Hindlimb muscle (tissue), 1 donor: ENCODE measurements around the gene WRAP53. TPM values are rescaled to one million over a fixed set of nuclear protein-coding genes. Genes with fewer than 3 reads are reported as not detected.

Experiments
- DNase-seq: peaks from one replicate; pipeline ENCODE4 v3.0.0-alpha.2; 2013
- polyA plus RNA-seq: library from polyadenylated mRNA; unstranded; fragments of 120-200 nt; gene quantifications from one replicate; pipeline ENCODE4 v1.2.1, GENCODE V29; 2013; ENCODE audit not compliant: insufficient read length

The WRAP53 gene
- polyA plus RNA-seq, 1 donor = 8.0 TPM

DNA sequence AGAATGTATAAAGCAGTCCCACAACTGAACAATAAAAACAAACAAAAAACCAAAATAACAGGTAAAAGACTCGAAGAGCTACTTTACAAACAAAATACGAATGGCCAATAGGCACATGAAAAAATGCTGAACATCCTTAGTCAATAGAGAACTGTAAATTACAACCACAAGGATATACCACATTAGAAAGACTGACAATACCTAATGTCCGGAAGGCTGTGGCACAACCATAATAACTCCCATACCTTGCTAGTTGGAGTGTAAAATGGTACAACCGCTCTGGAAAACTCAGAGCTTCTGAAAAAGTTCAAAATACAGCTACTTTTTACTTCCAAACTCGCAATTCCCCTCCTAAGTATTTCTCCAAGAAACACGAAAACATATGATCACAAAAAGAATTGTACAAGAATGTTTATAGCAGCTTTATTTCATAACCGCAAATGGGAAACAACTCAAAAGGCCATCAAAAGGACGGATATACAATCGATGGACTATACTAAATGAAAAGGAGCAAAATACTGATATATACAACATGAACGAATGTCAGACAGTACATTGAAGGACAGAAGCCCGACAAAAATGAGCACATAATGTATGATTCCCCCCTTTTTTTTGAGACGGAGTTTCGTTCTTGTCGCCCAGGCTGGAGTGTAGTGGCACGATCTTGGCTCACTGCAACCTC, 3.3 kb upstream of the WRAP53 start:
- no peak for DNase-seq

DNA sequence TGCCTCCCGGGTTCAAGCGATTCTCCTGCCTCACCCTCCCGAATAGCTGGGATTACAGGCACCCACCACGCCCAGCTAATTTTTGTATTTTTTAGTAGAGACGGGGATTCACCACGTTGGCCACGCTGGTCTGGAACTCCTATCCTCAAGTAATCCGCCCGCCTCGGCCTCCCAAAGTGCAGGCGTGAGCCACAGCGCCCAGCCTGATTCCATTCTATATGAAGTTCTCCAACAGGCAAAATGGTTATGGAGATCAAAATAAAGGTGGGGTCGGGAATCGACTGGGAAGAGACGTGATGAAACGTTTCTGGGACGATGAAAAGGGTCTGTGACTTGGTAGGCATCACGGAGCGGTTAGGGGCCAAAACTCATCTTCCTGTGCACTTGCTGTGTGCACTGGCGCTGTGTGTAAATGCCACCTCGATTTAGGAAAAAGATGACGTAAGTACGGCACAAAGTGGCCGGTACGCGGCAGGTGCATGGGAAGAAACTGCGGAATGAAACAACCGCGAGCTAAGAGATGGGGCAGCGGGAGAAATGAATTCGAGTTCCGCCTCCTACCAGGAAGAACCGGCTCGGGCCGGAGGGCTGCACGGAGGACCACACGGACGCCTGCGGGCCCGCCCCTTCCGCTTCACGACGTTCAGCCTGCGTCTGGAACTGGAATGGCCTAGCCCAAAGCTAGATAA, 2.6 kb upstream of the WRAP53 start:
- peak; percentile 95 for DNase-seq

DNA sequence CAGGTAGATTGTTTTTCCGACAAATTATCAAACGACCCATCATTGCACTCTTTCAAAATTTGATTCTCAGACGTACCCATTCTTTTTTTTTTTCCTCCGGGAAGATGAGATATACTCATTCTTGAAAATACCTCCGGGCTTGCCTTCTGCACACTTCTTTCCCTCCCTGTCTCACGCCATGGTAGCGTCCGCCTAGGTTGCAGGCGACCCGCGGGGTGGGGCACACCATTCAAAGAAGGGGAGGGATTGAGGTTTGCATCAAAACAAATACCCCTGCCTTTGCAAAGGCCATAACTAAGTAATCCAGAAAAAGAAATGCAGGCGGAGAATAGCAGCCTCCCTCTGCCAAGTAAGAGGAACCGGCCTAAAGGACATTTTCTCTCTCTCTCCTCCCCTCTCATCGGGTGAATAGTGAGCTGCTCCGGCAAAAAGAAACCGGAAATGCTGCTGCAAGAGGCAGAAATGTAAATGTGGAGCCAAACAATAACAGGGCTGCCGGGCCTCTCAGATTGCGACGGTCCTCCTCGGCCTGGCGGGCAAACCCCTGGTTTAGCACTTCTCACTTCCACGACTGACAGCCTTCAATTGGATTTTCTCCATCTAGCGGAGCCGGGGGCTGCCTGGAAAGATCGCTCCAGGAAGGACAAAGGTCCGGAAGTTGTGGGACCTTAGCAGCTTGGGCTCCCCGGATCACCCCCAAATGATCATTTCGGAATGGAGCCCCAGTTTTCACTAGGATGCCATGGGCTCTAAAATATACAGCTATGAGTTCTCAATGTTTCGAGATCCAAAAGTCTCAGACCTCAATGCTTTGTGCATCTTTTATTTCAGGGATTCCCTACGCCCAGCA, 1.8 kb upstream of the WRAP53 start:
- peak; percentile 91 for DNase-seq

DNA sequence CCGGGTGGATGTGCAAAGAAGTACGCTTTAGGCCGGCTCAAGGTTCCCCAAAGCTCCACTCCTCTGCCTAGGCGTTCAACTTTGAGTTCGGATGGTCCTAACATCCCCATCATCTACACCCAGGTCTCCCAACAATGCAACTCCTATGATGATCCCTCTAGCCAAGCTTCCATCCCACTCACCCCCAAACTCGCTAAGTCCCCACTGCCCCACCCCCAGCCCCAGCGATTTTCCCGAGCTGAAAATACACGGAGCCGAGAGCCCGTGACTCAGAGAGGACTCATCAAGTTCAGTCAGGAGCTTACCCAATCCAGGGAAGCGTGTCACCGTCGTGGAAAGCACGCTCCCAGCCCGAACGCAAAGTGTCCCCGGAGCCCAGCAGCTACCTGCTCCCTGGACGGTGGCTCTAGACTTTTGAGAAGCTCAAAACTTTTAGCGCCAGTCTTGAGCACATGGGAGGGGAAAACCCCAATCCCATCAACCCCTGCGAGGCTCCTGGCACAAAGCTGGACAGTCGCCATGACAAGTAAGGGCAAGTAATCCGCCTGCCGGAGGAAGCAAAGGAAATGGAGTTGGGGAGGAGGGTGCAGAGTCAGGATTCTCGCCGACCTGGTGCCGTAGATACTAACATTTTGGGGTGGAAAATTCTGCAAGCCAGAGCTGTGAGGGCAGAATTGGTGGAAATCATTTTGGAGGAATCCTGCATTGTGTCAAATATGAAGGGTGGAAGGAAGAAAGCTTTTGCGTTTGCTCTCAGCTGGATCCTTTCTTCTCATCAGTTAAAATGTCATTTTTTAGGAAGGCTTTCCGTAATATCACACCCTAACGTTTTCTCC, 987 bp upstream of the WRAP53 start, which contains the start of gene TP53:
TP53 (minus strand) TSS at position 419 of the 836 bp plus-strand sequence. CDS start 10,896 bp downstream, outside the sequence.
- DNase-seq = peak; percentile 90

DNA sequence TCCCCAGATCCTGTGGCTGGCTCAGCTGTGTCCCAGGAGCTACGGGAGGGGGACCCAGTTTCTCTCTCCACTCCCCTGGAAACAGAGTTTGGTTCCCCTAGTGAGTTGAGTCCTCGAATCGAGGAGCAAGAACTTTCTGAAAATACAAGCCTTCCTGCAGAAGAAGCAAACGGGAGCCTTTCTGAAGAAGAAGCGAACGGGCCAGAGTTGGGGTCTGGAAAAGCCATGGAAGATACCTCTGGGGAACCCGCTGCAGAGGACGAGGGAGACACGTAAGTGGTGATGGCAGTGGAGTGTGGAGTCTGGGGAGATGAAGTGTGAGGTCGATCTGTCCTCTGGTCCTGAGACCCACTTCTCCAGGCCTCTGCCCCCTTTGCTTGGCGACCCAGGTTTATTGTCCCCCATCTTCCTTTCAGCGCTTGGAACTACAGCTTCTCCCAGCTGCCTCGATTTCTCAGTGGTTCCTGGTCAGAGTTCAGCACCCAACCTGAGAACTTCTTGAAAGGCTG, 585 bp downstream of the WRAP53 start:
- no peak for DNase-seq

DNA sequence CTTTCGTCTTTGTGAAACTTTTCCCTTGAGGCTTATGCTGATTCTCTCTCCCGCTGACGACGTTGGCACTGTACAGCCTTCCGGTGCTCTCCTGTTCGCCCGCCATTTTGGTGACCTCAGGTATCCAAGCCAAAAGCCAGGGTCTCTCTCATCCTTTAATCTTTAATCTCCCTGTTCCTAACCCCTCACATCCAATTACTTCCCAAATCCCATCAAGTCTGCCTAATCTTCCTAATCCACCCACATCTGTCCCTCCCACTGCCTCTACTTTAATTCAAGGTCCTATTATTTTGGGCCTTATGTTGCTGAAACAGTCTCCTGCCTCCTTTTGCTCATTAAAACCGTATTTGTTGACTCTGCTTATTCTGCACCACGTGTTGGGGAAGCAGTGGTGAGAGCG, 7.3 kb downstream of the WRAP53 start:
- DNase-seq = no peak

DNA sequence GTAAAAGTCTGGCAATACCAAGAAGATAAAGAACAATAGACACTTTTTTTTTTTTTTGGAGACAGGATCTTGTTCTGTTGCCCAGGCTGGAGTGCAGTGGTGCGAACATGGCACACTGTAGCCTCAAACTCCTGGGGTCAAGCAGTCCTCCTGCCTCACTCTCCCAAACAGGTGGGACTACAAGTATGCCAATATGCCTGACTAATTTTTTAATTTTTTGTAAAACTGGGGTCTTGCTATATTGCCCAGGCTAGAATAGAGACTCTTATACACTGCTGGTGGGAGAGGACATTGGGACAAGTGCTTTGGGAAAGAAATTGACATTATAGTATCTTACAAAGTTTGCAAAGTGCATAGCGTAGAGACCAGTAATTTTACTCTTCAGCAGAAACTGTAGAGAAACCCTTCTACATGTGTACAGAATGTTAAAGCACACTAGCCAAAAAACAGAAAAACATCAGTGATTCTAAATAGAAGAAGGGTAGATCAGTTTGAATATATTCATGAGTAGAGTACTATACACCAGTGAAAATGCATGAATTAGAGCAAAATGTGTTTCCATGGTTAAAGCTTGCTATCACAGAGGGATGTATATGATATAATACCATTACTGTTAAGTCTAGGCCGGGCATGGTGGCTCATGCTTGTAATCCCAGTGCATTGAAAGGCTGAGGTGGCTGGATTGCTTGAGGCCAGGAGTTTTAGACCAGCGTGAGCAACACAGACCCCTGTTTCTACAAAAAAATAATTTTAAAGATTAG, 9.7 kb downstream of the WRAP53 start:
- DNase-seq = no peak

DNA sequence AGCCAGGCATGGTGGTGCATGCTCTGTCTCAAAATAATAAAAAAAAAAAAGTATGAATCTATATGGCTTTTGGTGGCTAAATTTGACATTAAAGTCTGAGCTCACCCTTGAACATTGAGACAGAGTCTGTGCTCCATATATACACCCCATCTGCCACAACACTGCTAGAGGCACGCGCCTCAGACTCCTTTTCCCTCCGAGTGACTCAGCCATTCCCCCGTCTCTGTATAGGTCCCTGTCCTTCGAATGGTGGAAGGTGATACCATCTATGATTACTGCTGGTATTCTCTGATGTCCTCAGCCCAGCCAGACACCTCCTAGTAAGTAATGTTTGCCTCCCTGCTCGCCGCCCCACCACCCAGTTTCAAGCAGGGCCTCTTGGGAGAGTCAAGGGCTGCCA, 12.2 kb downstream of the WRAP53 start:
- no peak for DNase-seq

DNA sequence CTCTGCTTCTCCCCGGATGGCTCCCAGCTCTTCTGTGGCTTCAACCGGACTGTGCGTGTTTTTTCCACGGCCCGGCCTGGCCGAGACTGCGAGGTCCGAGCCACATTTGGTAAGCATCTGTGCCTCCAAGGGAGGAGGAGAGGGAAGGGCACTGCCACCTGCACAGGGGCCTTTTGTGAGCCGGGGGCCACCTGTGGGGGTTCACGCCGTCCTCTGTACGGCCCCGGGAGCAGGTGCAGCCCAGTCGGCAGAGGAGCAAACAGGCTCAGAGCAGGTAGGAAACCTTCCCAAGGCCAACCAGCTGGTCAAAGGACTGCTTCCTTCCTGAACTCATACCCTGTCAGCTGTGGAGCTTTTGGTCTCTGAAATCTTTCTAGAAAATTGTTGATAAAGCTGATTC, 13.4 kb downstream of the WRAP53 start:
- no peak for DNase-seq

DNA sequence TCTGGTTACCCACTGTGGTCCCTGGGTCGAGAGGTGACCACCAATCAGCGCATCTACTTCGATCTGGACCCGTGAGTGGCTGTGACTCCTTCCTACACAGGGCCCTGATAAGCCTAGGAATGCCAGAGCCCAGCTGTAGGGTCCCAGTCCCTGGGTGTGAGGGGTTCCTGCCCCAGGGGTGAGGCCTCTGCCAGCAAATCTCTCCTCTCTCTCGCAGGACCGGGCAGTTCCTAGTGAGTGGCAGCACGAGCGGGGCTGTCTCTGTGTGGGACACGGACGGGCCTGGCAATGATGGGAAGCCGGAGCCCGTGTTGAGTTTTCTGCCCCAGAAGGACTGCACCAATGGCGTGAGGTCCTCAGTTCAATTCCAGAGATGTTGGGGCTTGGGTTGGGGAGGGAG, 14.5 kb downstream of the WRAP53 start:
- no peak for DNase-seq

DNA sequence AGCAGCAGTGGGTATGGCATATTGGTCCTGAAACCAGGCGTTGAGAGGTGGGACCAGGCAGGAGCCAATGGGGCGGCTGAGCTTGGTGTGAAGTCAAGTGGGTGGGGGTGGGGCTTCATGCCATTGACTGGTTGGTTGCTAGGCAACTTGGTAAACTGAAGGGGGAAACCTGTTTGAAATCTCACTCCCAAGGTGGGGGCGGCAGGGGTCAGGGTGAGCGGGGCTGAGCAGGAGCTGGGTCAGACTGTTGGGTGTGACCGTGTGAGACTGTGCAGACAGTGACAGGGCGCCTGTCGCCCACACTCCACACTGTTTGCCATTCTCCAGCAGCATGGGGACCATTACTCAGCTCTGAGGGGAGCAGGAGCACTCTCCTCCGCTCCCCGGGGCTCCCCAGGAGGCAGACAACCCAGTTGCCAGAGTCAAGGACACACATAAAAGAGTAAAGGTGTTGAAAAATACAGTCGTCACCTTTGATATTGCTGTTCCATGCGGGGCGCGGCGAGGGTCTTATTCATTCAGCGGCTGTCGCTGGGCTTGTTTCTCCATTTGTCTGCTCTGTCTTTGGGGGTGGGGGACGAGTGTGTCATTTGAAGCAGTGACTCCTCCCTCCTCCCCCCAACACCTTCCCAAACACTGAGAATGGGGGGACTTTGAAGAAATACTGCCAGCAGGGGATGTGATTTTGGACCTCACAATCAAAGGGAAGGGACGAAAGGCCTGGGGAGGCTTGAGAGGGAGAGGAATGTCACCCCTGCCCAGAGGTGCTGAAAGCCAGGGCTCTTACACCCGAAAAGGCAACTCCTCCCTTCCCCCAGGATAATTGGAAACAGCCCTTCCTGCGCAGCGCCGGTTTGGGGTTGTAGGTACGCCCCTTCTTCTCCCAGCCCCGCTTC, 15.6 kb downstream of the WRAP53 start:
- no peak for DNase-seq

DNA sequence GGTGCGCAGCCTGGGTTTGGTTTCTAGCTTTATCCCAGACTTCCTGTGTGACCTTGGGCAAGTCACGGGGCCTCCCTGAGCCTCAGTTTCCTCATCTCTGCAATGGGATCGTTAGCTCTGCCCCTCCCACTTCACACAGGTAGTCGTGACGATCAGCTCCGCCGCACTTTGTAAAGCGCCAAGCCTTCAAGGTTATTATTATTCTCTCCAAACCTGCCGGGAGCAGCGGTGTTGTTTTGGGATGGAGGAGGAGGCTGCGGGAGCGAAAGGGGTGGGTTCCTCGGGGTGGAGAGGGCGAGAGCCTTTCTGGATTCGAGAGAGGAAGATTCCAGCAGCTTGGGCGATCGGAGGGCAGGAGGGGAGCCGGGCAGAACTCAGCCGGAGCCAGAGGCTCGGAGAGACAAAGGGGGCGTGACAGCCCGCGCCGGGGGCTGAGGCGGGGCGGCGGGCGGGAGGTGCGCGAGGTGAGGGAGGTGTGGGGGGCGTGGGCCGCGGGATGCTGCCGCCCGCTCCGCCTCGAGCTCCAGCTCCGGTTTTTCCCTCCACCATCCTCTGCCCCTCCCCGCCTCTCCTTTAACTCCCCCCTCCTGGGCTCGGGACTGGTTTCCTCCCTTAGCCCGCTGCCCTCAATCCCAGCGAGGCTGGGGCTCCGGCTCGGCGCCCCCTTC, 16.5 kb downstream of the WRAP53 start, which contains the start of gene EFNB3:
EFNB3 (plus strand) TSS at position 602 of the 668 bp plus-strand sequence. CDS start 397 bp downstream, outside the sequence.
- peak; percentile 57 for DNase-seq

DNA sequence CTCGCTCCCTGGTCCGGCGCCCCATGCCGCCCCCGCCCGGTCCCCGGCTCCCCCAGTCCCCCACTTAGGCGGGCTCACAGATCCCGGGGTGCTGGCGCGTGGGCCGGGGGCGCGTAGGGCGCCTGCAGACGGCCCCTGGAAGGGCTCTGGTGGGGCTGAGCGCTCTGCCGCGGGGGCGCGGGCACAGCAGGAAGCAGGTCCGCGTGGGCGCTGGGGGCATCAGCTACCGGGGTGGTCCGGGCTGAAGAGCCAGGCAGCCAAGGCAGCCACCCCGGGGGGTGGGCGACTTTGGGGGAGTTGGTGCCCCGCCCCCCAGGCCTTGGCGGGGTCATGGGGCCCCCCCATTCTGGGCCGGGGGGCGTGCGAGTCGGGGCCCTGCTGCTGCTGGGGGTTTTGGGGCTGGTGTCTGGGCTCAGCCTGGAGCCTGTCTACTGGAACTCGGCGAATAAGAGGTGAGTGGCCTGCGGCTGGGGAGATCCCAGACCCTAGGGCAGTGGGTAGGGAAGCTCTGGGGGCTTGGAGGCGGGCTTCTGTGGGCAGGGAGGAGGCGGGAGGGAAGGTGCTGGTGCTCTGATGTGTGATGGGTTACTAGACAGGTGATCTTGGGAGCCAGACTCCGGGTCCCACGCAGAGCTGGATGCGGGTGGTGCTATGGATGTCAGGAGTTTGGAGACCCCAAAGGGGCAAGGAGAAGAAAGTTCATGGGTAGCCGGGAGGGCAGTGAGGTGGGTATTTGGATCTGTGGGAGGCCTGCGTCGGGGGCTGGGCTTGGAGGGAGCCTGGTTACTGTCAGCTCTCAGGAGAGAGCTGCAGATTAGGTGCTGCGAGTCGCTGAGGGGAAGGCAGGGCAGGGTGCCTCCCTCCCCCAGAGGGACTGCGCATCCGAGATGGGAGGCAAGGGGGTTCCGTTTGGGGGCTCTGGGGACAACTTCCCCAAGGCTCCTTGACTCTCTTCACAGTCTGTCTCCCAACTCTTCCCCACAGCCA, 17.3 kb downstream of the WRAP53 start:
- DNase-seq = no peak

DNA sequence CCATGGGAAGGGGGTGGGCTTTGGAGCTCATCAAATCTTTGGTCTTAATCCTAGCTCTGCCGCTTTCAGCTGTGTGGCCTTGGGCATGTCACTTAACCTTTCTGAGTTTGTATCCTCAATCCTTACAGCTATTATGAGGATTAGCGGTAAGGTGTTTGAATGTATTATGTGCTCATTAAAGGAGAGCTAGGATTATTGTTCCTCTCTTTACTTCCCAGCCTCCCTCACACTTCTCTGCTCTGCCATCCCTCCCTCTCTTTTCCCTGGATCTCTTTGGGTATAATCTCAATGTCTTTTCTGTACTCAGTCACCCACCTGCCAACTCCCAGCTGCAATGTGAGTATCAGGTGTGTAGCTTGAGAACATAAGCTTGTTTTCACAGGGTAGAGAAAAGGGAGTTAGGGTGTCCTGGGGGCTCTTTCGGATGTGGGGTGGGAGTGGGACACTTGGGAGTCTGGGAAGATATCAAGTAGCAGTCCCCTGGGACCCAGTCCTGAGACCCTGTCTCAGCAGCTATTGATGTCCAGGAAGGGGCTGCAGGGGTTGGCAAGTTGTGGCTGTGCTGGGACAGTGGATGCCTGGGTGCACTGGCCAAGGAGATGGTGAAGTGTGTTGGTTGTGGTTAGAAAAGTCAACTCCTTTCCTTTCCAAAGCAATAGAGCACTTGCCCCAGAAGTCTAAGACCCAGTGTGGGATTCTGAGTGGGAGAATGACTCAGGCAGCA, 18.5 kb downstream of the WRAP53 start:
- DNase-seq = no peak

DNA sequence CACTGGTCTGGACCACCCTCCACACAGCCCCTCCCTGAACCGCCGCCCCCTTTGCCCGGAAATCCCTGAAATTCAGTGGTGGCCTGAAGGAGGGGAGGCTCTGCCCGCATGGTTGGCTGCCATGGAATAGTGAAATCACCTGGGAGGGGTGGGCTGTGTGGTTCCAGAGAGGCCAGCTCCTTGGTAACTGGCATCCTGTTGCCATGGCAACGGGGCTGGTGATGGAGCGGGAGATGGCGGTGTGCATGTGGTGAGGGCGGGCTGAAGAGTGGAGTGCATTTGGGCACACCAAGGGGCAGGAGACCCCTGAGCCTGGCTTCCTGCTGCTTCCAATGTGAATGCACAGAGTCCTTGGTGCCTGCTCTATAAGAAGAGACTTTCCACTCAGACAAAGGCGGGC, 19.2 kb downstream of the WRAP53 start:
- no peak for DNase-seq

DNA sequence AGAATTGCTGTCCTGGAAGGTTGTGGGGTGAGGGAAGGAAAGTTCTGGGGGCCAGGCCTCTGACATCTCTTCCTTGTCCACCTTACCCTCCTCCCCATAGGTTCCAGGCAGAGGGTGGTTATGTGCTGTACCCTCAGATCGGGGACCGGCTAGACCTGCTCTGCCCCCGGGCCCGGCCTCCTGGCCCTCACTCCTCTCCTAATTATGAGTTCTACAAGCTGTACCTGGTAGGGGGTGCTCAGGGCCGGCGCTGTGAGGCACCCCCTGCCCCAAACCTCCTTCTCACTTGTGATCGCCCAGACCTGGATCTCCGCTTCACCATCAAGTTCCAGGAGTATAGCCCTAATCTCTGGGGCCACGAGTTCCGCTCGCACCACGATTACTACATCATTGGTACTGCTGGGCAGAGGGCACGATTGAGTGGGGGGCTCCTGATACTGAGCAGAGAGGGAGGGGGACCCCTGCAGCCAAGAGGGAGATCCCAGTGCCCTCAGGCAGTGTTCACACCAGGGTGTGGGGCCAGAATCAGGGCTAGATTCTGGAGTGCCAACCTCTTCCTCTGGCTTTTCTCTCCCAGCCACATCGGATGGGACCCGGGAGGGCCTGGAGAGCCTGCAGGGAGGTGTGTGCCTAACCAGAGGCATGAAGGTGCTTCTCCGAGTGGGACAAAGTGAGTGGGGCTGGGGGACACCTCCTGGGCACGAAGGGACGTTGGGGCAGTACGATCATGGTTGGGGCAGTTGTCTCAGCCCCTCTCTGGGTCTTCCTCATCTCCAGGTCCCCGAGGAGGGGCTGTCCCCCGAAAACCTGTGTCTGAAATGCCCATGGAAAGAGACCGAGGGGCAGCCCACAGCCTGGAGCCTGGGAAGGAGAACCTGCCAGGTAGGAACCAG, 19.8 kb downstream of the WRAP53 start:
- DNase-seq = no peak
